Vagina (tissue), 2 donors: ENCODE results near the gene ACTN3.

ENCODE experiments used
- POLR2A ChIP-seq, 2 donors: fragments of 450-650 bp; IDR thresholded peaks; one replicate each; pipeline ENCODE4 v1.6.1; 2017; ENCODE audit warnings: antibody characterized with exemption in 2 of 2, mild to moderate bottlenecking in 2 of 2, moderate library complexity in 2 of 2
- POLR2AphosphoS5 ChIP-seq, 2 donors: sonication (generic); formaldehyde crosslinking; IDR thresholded peaks; one replicate each; pipeline ENCODE4 v1.9.0; 2017; ENCODE audit warnings: antibody characterized with exemption in 2 of 2, mild to moderate bottlenecking in 2 of 2, low read depth in 1 of 2; ENCODE audit not compliant: insufficient read depth in 1 of 2
- TF ChIP-seq, protein P1 (sequence below), 3 experiments: fragments of 450-650 bp in 2 of 3; fragments of 200-600 bp in 1 of 3; sonication (generic) in 1 of 3; IDR thresholded peaks; one replicate each; pipeline ENCODE4 v1.5.1; 2017 to 2019; ENCODE audit warnings: antibody characterized with exemption in 3 of 3, mild to moderate bottlenecking in 2 of 3, moderate library complexity in 2 of 3

DNA sequence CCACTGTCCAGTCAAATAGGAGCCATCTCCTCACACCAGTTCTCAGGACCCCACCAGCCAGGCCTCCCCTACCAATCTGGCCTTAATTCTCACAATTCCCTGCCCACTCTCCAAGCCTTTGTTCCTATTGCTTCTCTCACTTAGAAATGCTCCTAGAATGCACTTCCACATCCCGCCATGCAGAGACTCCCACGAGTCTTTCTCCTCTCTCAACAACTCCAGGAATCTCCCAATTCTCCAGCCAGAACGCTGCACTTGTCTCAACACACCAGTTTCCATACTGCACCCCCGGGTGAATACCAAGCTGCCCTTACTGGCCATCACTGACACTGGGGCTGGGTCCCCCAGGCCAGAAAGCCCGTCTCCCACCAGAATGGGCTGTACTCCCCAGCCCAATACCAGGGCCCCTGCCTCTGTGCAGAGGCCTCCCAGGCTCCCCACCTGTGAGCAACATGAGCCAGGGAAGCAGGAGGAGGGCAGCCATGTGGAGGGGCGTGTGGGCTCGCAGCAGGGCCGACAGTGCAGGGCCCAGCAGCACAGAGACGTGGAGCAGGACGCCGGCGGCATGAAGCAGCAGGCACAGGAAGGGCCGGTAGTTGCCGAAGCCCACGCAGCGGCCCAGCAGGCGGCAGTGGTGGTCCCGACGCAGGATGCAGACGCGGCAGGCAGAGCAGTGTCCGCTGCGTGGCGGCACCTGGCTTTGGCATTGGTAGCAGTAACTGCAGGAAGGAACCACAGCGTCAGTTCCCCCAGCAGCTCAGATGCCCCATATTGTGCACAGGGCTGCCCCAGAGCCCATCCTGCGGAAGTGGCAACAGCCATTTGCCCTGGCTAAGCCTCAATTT lies 3.2 kb upstream of the ACTN3 start:
- TF ChIP-seq, protein P1, sequence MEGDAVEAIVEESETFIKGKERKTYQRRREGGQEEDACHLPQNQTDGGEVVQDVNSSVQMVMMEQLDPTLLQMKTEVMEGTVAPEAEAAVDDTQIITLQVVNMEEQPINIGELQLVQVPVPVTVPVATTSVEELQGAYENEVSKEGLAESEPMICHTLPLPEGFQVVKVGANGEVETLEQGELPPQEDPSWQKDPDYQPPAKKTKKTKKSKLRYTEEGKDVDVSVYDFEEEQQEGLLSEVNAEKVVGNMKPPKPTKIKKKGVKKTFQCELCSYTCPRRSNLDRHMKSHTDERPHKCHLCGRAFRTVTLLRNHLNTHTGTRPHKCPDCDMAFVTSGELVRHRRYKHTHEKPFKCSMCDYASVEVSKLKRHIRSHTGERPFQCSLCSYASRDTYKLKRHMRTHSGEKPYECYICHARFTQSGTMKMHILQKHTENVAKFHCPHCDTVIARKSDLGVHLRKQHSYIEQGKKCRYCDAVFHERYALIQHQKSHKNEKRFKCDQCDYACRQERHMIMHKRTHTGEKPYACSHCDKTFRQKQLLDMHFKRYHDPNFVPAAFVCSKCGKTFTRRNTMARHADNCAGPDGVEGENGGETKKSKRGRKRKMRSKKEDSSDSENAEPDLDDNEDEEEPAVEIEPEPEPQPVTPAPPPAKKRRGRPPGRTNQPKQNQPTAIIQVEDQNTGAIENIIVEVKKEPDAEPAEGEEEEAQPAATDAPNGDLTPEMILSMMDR (IDR thresholded peaks at IDR 0.05), result peak in 1 of 3 experiments; percentile 22
- TF ChIP-seq POLR2A (IDR thresholded peaks at IDR 0.05) (no peak), POLR2AphosphoS5 (IDR thresholded peaks at IDR 0.05; ENCODE audit: insufficient read depth in 1 of 2, low read depth in 1 of 2) (no peak)
